Type B pancreatic cell (in vitro differentiated cells): Measurements from ENCODE around the gene IRX5. TPM values are rescaled to one million over a fixed set of nuclear protein-coding genes. Genes with fewer than 3 reads are reported as not detected.

ENCODE experiments used
- DNase-seq: peaks from one replicate; pipeline ENCODE4 v3.0.0; 2021; ENCODE audit warnings: mixed read lengths; ENCODE audit not compliant: unreplicated experiment; ENCODE audit errors: extremely low spot score
- H3K27ac Mint-ChIP-seq: 2 replicates; pipeline ENCODE4 v1.8.0; 2021; ENCODE audit warnings: mild to moderate bottlenecking, mixed read lengths
- H3K27me3 Mint-ChIP-seq: 2 replicates; pipeline ENCODE4 v1.8.0; 2021; ENCODE audit warnings: mixed read lengths
- H3K36me3 Mint-ChIP-seq: 2 replicates; pipeline ENCODE4 v1.8.0; 2021; ENCODE audit warnings: mixed read lengths
- H3K4me1 Mint-ChIP-seq: one replicate; pipeline ENCODE4 v1.8.0; 2021; ENCODE audit warnings: mixed read lengths; ENCODE audit not compliant: unreplicated experiment
- H3K4me3 Mint-ChIP-seq: 2 replicates; pipeline ENCODE4 v1.8.0; 2021; ENCODE audit warnings: mild to moderate bottlenecking, mixed read lengths
- H3K9me3 Mint-ChIP-seq: 2 replicates; pipeline ENCODE4 v1.8.0; 2021; ENCODE audit warnings: mixed read lengths
- total RNA-seq: library from RNA; stranded (reverse); gene quantifications from 2 replicates; pipeline ENCODE4 v1.2.1, GENCODE V29; 2021; ENCODE audit warnings: low replicate concordance
- TF ChIP-seq, protein P1 (sequence below): fragments of 200-600 bp; sonication (generic); conservative IDR thresholded peaks from 2 replicates; pipeline ENCODE4 v1.5.0; 2021; ENCODE audit warnings: antibody characterized with exemption, mild to moderate bottlenecking

The IRX5 gene
- total RNA-seq, 1 donor from 2014 or later = 21.5 TPM

- DNase-seq = no peak
- H3K4me3 Mint-ChIP-seq = peak overlapping the region; percentile 92
- peaks cover 28% of the 10 kb centered on the region for H3K4me1 Mint-ChIP-seq
- H3K27me3 Mint-ChIP-seq = peaks cover 75% of the 10 kb centered on the region
- peak overlapping the region; percentile 89 for H3K27ac Mint-ChIP-seq
- peaks cover 36% of the 10 kb centered on the region for H3K36me3 Mint-ChIP-seq
- no peaks in the 10 kb centered on the region for H3K9me3 Mint-ChIP-seq
- TF ChIP-seq, protein P1, sequence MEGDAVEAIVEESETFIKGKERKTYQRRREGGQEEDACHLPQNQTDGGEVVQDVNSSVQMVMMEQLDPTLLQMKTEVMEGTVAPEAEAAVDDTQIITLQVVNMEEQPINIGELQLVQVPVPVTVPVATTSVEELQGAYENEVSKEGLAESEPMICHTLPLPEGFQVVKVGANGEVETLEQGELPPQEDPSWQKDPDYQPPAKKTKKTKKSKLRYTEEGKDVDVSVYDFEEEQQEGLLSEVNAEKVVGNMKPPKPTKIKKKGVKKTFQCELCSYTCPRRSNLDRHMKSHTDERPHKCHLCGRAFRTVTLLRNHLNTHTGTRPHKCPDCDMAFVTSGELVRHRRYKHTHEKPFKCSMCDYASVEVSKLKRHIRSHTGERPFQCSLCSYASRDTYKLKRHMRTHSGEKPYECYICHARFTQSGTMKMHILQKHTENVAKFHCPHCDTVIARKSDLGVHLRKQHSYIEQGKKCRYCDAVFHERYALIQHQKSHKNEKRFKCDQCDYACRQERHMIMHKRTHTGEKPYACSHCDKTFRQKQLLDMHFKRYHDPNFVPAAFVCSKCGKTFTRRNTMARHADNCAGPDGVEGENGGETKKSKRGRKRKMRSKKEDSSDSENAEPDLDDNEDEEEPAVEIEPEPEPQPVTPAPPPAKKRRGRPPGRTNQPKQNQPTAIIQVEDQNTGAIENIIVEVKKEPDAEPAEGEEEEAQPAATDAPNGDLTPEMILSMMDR = no peak
These were observed 4.8 kb downstream of the IRX5 start for GRCh38 chr16:54935266-54935968.

DNA sequence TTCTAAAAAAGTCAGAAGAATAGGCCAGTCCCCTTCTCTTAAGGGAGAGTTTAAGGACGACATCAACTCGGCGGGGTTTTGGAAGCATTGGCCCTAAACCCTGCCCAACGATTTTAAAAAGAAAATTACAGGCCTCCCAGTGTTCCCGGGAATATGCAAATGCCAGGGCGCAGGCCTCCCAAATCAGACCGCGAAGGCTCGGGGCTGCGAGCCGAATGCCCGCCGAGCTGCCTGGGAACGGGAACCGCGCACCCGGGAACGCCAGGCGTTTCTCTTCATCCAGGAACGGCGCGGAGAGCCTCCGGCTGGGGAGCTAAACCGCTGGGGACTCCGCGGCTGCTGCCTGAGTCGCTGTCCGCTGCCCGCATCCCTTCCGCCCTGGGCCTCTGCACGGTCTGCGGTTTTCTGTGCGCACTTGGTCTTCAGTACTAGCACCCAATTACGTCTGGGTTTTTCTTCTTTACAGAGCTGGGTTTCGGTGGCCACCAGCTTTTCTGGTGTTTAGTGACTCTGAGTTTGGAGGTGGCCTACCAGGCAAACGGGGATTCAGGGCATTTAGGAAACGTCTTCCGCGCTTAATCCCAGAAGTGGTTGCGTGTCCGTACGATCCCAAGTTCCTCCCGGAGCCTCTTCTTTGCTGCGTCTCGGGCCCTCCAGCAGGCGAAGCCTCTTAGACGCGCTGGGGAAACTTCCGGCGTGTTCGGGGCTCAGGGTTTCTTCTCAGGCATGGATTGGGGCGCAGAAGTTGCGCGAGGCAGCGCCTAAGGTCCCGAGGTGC lies 5.7 kb downstream of the IRX5 start:
- Mint-ChIP-seq H3K9me3 (no peaks in the 10 kb centered on the region), H3K36me3 (peaks cover 42% of the 10 kb centered on the region), H3K27ac (peak overlapping the region; percentile 89), H3K27me3 (peaks cover 85% of the 10 kb centered on the region), H3K4me1 (peaks cover 35% of the 10 kb centered on the region), H3K4me3 (peak overlapping the region; percentile 92)
- TF ChIP-seq, protein P1 = no peak
- no peak for DNase-seq

DNA sequence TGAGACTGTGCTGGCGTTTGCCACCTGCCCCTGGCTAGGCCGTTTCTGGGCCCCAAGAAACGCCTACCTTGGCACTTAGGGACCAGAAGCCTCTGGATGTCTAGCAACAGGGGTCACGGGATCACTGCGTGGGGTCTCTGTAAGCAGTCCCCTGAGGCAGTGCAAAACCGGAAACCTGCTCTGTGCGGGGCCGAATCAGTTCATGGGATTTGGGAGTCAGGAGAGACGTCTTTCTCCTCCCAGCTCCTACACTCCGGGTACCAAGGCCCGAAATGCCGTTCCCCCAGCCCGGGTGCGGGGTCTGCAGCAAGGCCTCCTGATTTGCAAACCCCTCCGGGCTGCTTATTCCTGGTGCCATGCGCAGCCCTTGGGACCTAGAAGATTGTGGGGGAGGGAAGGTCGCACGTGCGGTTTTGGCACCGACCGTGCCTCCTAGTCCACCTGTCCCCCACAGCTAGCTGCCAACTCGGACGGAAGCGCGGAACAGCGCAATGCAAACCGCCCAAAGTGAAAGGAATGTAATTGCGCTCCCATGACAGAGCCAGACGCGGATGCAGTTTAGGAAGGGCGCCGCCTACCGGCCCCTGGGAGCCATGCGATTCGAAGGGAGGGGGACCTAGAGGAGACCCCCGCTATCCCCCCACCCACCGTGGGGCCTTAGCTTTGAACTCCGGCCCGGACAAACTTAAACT lies 6.5 kb downstream of the IRX5 start:
- Mint-ChIP-seq H3K9me3 (no peaks in the 10 kb centered on the region), H3K36me3 (peaks cover 40% of the 10 kb centered on the region), H3K4me3 (peak overlapping the region; percentile 92), H3K4me1 (peaks cover 37% of the 10 kb centered on the region), H3K27me3 (peaks cover 86% of the 10 kb centered on the region), H3K27ac (peak overlapping the region; percentile 89)
- peak; percentile 84 for DNase-seq
- TF ChIP-seq, protein P1 = peak; percentile 93

GRCh38 chr16:54937671-54938211 lies 7.1 kb downstream of the IRX5 start:
- Mint-ChIP-seq H3K4me1 (peaks cover 39% of the 10 kb centered on the region), H3K27me3 (peaks cover 84% of the 10 kb centered on the region), H3K27ac (peak overlapping the region; percentile 89), H3K9me3 (no peaks in the 10 kb centered on the region), H3K36me3 (peaks cover 38% of the 10 kb centered on the region), H3K4me3 (peak overlapping the region; percentile 92)
- no peak for DNase-seq
- TF ChIP-seq, protein P1 = peak; percentile 42

DNA sequence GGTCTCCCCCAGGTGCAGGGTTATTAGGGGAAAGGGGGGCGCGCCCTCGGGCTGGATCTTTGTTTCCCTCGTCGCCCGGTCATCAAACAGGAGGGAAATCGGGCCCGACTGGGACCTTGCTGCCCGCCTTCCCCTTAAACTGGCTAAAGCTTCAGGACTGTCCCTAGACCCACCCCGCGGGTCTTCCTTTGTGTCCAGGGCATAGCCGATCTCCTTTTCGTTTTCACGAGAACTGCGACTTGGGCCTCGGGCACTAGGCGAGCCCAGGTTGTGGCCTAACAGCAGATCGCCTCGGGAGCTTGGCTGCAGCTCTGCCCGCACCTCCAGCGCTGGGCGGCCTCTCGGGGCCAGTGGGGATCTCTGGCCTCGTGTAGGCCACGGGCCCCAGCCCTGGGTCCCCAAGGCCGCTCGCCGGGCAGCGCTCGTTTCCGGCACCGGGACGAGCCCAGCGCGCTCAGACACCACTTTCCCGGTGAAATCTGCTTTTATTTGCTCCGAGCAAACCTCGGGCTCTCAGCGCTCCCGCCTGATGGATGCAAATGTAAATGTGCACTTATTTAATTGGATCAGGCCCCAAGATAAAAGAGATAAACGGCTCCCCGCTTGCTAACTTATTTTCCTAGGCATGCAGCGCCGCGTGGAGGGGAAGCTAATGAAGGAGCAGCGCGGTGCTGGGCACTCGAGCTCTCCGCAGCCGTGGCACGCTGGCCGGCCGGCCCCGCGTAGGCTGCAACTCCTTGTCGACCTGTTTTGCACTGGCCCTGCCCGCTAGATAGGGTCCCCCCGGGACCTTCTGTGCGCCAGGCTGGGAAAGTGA lies 7.8 kb downstream of the IRX5 start:
- H3K27ac Mint-ChIP-seq = peak overlapping the region; percentile 89
- peaks cover 46% of the 10 kb centered on the region for H3K4me1 Mint-ChIP-seq
- TF ChIP-seq, protein P1 = no peak
- peaks cover 90% of the 10 kb centered on the region for H3K27me3 Mint-ChIP-seq
- H3K36me3 Mint-ChIP-seq = peaks cover 41% of the 10 kb centered on the region
- H3K4me3 Mint-ChIP-seq = peak overlapping the region; percentile 92
- no peak for DNase-seq
- no peaks in the 10 kb centered on the region for H3K9me3 Mint-ChIP-seq
